HG02943 (cell line): ENCODE results near the gene TP53TG5.

Source experiments
- ATAC-seq: cut with Tn5 transposase; IDR thresholded peaks from one replicate; pipeline ENCODE4 v1.9.1; 2021; ENCODE audit warnings: mild to moderate bottlenecking, low read depth, moderate library complexity; ENCODE audit not compliant: unreplicated experiment

TP53TG5 gene

DNA sequence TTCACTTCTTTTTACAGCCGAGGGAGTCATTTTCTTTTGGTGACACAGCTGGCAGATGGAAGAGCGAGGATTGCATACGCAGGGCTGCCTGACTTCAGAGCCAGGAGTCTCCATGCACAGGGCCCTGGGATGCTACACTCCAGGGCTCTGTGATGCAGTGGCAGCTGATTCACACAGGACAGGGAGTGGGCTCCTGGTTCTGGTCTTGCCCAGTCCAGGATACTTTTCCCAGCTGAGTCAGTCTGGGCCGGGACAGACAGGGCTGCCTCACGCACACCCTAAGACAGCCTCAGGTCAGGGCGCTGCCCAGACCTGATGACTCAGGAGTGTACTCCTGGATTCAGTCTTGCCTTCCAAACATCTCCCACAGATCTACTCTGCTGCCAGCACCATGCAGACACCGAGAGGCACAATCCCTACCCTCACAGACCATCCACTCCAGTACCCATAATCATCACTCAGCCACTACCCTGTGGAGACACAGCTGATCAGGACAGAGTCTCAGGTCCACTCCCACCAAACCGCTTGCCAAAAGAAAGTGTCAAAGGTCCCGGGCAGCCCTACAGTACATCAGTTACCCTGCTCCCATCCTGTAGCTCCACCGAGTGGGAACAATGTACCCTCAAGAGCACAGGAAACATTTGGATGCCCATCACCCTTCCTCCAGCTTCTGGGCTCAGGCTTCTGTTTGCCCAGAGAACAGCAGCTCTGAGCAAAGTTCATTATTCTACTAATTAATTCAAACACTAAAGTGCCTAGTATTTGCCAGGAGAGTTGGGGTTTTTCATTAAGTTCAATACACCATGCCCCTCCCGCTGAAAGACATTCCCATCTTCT lies 41.4 kb downstream of the TP53TG5 start:
- ATAC-seq: no peak

DNA sequence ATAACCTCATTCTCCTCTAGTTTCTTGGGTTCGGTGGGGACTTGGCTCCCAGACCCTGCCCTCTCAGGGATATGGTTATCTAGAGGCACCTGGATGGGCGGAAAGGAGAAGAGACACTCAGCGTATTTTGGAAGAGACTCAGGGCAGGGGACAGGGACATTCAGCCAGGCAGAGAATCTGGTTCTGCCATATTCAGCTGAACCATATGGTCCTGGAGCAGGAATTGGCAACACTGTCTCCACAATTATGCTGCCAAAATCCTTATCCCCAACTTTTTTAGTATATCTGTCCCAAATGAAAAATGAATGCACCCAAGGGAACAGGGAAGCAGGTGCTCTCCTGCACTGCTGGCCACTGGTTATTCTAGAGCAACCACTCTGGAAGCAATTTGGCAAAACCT lies 47.6 kb downstream of the TP53TG5 start:
- ATAC-seq: no peak

DNA sequence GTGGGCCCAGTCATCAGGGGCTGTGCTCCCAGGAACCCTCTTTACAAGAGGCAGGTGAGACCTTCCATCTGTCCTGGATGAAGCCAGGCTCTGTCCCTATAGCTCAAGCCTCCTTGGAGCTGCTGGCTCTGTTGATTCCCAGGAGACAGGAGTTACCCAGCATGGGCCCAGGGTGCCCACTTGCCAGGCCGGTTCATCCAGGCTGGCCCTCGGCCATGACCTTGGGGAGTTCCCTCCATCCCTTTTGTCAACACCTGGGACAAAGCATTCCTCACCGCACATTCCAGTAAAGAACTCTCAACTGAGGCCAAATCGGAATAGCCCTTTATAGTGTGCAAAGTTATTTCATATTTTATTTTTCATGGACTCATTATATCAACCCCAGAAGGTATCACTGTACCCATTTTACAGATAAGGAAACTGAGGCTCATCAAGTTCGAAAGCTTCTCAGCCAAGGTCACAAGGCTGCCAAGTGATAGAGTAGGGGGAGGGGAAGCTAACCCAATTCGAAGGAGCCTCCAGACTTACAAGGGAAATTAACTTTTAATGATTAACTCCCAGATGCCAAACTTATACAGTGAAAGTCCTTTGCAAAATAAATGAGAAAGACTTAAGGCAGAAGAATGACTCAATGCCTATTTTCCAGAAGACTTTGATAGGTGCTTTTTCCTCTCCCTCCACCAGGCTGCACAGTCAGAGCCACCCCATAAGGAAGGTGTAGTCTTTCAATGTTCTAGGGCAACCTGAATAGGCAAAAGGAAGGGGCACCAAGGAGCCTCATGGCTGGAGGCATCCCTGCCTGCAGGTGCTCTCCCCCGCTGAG lies 48.4 kb downstream of the TP53TG5 start:
- ATAC-seq: no peak

DNA sequence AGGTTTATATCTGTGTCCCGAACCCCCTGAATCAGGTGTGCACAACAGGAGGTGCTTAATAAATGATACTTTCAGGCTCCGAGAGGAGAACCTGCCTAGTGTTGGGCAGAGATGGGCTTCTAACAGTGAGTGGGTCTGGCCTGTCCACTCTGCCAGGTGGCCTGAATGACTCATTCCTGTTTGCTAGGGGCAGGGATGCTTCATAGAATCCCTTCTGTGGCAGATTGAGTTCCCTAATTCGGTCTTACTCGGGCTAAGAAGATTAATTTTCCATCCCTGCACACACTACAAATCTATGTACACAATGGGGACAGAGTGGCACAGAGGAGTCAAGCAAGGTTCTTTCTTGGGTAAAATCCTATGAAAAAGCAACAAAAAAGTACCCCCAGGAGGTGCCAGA lies 49.7 kb downstream of the TP53TG5 start:
- ATAC-seq: no peak

DNA sequence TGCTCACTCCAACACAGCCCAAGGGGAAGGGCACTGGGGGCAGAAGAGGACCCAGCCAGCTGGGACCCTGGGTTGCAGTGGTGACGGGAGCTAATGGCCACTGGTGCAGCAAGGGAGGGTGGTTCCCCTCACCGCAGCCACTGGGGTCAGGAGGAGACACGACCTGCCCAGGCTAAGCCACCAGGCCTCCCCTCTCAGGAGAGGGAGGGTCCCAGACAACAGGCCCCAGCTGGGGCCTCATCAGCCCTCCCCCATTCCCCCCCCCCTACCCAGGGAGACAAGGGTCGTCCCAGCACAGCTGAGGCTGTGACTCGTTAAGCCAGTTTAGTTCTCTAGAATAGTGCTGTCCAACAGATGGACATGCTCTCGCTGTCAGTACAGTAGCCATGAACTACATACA lies 52.8 kb downstream of the TP53TG5 start:
- no peak for ATAC-seq

DNA sequence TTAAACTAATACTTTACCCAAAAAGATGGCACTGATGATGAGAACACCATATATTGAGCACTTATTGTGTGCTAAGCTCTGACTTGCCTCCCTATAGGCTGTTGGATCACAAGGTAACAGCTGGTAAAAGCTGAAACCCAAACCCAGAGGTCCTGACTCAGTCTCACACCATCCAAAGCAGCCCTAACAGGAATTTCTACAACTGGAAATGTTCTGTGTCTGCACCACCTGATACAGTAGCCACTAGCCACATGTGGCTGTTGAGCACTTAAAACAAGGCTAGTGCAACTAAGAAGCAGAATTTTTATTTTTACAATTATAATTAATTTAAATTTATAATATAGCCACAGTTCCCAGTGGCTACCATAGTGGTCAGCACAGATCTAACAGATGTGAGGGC lies 54.4 kb downstream of the TP53TG5 start:
- no peak for ATAC-seq

DNA sequence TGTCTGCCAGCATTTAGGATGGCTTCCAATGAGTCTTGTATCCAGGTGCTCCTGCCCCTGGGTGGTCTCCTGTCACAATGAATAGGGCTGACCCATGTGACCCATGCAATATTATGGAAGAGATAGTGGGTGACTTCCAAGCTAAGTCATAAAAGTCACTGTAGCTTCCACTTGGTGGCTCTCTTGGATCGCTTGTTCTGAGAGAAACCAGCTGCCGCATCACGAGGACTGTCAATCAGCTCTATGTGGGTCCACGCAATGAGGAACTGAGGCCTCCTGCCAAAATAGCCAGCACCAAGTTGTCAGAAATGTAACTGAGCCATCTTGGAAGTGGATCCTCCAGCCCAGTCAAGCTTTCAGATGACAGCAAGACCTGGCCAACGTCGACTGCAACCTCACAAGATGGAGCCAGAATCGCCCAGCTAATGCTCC lies 55.2 kb downstream of the TP53TG5 start:
- ATAC-seq: no peak
